ENCODE measurements around the gene MED8.
"Not testable (repeated sequence)": the region's sequence is repeated elsewhere in the genome, so short reads cannot be mapped to it uniquely, and the experiment has no call there.

MED8 gene

DNA sequence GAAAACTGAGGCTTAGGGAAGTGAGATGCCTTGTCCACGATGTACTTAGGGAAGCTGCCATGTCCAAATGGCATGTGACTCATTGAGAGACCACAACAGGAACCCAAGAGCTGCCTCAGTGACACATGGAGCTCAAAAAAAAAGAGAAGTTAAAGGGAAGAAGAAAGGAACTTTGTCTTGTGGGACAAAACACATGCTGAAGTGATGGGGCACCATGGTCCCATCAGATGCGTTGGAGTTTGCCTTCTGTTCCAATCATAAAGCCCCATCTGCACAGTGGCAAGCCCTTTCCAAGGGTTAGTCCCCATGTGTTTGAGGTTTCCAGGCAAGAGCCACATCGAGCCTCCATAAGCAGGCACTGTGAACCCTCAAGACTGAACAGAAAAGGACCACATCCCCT is 8.0 kb downstream of the MED8 start:
- DNase-seq: no peak

DNA sequence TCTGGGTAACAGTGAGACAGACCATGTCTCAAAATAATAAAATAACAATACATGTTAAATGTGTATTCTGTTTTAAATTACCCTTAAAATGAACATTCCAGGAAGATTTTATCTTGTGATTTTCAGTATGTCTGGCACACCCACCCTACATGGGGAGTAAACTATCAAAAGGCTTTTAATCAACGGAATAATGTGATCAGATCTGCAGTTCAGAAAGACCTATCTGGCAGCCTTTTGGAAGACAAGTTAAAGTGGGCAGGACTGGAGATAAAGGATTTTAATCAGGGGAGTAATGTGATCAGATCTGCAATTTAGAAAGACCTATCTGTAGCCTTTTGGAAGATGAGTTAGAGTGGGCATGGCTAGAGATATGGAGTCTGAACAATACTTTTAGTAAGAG is 10.1 kb downstream of the MED8 start:
- DNase-seq: no peak

DNA sequence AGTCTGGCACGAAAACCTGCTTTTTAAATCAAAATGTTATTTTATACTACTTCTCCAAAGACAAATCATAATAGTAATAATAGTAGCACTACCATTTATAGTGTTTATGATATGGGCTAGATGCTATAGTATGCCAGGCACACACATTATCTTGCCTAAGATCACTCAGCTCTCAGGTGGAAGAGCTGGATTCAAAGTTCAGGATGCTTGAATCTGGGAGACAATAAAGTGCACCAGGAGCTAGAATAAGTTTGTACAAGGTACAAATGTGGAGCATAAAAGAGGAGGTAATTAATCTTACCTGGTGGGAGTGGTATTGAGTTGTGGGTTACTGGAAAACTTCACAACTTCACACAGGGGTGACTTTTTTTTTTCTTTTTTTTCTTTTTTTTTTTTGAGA is 11.8 kb downstream of the MED8 start:
- DNase-seq: no peak

DNA sequence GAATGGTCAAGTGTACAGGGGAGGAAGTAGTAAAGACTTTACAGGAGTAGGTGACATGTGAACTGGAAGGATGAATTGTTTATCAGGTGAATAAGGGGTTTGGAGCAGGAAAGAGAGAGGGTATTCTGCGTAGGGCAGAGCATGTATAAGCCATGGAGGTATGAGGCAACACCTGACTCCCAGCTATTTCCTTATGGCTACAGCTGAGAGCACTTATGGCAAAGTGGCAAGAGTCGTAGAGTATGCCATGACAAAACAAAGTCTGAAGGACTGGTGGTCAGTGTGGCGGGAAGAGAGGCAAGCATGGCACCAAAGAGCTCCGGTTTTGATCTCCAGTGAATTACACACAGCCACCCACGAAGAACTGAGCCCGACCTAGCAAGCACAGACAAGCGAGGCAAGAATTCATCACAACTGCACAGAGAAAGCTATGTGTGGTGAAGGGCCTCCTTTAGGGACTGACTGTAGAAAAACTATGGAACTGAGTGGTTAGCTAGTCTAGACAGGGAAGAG is 12.8 kb downstream of the MED8 start:
- no peak for DNase-seq

DNA sequence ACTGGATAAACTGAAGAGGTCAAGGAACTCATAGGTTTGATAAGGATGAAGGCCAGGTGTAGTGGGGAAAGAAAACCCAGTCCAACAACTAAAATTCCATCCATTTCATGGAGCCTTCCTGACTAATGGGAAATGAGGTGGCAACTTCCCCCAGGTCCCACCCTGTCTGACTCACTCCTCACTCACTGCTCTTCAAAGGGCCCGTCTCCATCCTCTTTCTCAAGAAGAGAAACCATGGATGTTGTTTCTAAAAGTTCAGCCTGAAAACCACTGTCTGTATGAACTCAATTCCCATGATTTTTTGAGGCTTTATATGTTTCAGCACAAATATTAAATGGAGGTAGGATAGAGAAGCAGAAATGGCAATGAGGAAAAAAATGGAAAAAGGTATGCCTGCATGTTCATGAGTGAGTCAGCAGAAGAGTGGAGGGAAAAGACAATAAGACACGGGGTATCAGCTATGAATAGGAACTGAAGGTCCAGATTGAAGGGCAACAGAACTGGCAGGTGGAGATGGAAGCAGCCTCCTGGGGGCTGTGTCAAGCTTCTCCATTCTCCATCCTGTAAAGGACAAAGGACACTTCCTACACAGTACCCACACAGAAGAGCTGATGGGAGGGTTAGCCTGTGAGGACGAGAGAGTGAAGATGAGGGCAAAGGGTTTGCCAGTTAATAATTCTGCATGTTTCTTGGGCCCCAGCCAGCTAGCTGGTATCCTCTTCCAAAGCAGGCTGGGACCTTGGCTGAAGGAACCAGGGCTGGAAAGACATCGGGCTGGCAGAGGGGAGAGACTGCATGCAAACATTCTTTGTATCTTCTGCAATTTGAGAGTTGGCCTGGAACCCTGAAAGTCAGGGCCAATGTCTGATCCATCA is 16.3 kb downstream of the MED8 start:
- DNase-seq: no peak

DNA sequence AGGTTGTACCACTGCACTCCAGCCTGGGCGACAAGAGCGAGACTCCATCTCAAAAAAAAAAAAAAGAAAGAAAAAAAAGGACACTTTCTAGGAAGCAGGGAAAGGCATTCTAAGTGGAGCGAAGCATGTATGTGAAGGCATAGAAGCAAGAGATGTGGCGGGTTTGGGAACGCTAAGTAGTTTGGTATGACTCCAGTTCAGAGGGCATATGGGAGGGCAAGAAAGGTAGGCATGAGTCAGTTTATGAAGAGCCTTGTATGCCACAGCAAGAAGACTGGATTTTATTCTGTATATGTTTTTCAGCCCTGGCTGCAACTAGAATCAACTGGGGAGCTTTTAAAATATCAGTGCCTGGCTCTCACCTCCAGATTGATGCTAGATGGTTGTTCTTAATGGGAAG is 17.4 kb downstream of the MED8 start:
- no peak for DNase-seq

- no peak for DNase-seq
Measured at GRCh38 chr1:43370564-43370963, 19.0 kb downstream of the MED8 start.

DNA sequence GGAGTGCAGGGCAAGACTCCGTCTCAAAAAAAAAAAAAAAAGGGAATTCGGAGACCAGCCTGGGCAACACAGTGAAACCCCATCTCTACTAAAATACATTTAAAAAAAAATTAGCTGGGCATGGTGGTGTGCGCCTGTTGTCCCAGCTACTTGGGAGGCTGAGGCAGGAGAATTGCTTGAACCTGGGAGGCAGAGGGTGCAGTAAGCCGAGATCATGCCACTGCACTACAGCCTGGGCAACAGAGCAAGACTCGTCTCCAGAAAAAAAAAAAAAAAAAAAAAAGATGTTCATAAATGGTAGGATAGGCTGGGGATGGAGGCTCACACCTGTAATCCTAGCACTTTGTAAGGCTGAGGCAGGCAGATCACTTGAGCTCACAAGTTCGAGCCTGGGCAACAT is 19.8 kb downstream of the MED8 start:
- not testable (repeated sequence) for DNase-seq

DNA sequence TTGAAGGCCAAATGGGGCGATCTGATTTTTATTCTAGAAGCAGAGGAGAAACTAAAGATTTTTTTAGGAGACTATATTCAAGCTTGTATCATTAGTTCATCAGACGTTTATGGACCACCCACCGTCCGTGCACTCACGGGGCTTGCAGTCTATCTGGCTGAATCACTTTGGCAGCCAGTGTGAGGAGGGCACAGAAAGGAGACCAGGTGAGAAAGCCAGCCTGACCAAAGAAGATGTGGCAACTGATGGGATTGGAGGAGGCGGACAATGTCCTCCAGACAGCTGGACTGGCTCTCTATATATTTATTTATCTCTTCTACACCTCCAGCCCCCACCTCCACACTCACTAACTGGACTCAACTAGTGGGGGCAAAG is 21.0 kb downstream of the MED8 start:
- no peak for DNase-seq

DNA sequence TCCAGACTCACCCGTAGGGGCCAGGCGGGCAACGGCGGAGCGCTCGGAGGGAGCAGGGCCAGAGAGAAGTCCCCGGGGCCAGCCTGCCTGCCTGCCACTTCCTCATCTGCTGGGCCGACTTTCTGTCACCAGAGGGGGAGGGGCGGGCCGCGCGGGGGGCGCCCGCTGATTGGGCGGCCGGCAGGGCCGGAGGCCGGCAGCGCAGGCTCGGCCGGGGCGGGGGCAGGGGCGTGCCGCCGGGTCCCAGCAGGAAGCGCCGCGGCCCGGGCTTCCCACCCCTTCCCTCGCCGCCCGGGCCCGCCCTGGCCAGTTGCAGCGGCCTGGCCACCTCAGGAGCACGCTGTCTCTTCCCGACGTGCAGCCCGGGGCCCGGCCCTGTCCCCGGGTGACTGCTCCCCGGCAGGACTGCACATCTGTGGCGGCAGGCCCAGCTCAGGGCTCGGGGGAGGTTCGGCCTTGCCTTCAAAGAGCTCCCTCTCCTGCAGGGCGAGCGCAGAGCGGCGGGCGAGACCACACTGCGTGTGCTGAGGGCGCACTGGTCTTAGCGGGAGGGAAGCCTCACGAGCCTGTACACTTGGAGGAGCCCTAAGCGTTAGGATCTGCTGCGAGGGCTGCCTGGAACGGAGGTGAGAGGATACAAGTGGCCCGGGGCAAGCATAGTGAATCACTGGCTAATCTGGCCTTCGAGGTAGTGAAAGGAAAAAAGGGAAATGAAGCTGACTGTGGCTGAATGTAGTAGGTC is 21.5 kb downstream of the MED8 start, which contains the start of gene ELOVL1:
Gene ELOVL1 (minus strand): TSS at position 108 of the 742 bp plus-strand sequence. CDS start 2,402 bp downstream, outside the sequence.
- peak; percentile 72 for DNase-seq

GRCh38 chr1:43367026-43367903 is 22.3 kb downstream of the MED8 start:
- no peak for DNase-seq

DNA sequence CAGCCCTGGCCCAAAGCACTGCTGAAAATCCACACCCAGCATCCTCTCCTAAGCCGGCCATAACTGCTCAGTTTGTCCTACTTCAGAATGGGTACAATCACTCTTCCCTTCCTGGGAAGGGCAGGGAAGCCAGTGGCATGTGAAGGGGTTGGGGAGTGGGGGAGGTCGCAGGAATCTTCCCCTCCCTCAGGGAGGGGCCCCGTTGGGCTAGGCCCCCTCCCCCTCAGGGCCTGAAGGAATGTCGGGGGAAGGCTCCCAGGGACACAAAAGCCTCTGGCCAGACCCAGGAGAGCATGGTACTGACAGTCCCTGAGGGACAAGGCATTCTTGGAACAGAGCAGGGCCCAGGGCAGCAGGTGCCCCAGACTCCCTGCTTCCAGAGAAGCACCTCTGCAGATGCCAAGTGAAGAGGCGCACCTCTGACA is 23.0 kb downstream of the MED8 start:
- DNase-seq: no peak

GRCh38 chr1:43366179-43366578 is 23.4 kb downstream of the MED8 start:
- DNase-seq: no peak

- DNase-seq: no peak
Measured at GRCh38 chr1:43365678-43366077, 23.9 kb downstream of the MED8 start.

- DNase-seq: no peak
Measured at GRCh38 chr1:43363935-43364525, 25.6 kb downstream of the MED8 start.

GRCh38 chr1:43363283-43363934 is 26.2 kb downstream of the MED8 start:
- no peak for DNase-seq

DNA sequence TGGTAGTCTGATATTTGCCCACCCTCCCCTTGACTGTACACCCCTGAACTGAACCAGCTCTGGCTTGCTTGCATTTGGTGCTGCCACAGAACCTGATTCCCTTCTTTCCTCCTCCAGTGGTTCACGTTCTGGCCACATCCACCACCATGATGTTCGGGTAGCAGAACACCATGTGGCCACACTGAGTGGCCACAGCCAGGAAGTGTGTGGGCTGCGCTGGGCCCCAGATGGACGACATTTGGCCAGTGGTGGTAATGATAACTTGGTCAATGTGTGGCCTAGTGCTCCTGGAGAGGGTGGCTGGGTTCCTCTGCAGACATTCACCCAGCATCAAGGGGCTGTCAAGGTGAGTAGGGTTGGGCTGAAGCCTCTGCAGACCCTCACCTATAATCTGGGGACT is 29.0 kb downstream of the MED8 start:
- no peak for DNase-seq

- no peak for DNase-seq
Measured at GRCh38 chr1:43359696-43360095, 29.9 kb downstream of the MED8 start.

GRCh38 chr1:43358746-43359693 is 30.6 kb downstream of the MED8 start, which contains the start of gene CDC20:
Gene CDC20, plus strand, starts transcription at chr1:43358981. Its CDS starts 235 bp downstream, at chr1:43359216.
- peak; percentile 94 for DNase-seq

DNA sequence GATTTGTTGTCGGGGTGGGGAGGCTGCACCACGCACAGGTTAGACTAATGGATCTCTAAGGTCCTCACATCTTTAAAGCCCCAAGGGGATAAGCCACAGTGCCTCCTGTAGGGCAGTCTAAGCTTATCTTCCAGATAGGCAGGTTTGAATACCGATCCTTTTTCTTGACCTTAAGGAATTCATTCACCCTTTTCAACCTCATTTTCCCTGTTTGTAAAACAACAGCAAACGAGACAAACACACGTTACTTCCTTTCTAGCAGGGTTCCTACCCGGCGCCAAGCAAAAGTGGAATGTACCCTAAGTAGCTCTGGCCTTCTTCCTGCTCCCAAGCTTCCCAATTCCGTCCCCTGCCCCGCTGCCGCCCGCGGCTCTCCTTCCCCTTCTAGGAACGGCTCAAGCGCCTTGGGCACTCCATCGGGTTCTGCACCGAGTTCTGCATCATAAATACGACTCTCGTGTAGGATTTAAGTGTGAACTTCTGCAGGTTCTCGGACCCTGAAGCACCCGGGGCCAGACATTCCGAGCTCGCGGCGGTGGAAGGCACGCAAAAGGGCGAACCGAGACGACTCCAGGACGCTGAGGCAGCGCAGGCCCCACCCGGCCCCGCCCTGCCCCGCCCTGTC is 31.4 kb downstream of the MED8 start:
- DNase-seq: no peak
